ENCODE results near the gene FTO. TPM values are rescaled to one million over a fixed set of nuclear protein-coding genes. Genes with fewer than 3 reads are reported as not detected.
A peak's percentile ranks its signal among the peaks of the same experiment; 100 is the strongest.

FTO gene
- total and polyA plus RNA-seq, 2 of the 13 experiments (the other 11 are each of a cell fraction or from before 2014, with no cell fraction given) = 41.6 to 55.8 TPM

- TF ChIP-seq AHDC1 (CRISPR knock-in tag; IDR thresholded peaks at IDR 0.05; ENCODE audit: borderline replicate concordance) (no peak), ZFP90 (CRISPR knock-in tag; IDR thresholded peaks at IDR 0.05; ENCODE audit: borderline replicate concordance) (no peak), RFX1 (IDR thresholded peaks at IDR 0.05) (no peak), ZNF629 (CRISPR knock-in tag; conservative IDR thresholded peaks at IDR 0.05) (no peak), BATF2 (CRISPR knock-in tag; IDR thresholded peaks at IDR 0.05) (no peak), AKAP8 (CRISPR knock-in tag; IDR thresholded peaks at IDR 0.05) (no peak), MTF1 (CRISPR knock-in tag; IDR thresholded peaks at IDR 0.05) (no peak), NFIB (CRISPR knock-in tag; IDR thresholded peaks at IDR 0.05; ENCODE audit: borderline replicate concordance) (no peak), ZNF776 (CRISPR knock-in tag; IDR thresholded peaks at IDR 0.05) (no peak), LBX2 (CRISPR knock-in tag; IDR thresholded peaks at IDR 0.05; ENCODE audit: borderline replicate concordance) (no peak), CEBPG (CRISPR knock-in tag; IDR thresholded peaks at IDR 0.05) (no peak), MEIS1 (CRISPR knock-in tag; IDR thresholded peaks at IDR 0.05; ENCODE audit: borderline replicate concordance) (no peak), CCAR2 (optimal IDR thresholded peaks at IDR 0.05; ENCODE audit: low read depth, low read length) (no peak), THAP9 (CRISPR knock-in tag; IDR thresholded peaks at IDR 0.05; ENCODE audit: borderline replicate concordance) (no peak), ELK4 (CRISPR knock-in tag; IDR thresholded peaks at IDR 0.05; ENCODE audit: borderline replicate concordance) (no peak), ZNF547 (CRISPR knock-in tag; IDR thresholded peaks at IDR 0.05) (no peak), MED13 (CRISPR knock-in tag; IDR thresholded peaks at IDR 0.05) (no peak), KLF16 (CRISPR knock-in tag; IDR thresholded peaks at IDR 0.05) (0 out of 4 replicates have a peak, but pooled peaks of 1 of the 2 experiments have one; percentile 22)
- TF ChIP-seq, protein P1, sequence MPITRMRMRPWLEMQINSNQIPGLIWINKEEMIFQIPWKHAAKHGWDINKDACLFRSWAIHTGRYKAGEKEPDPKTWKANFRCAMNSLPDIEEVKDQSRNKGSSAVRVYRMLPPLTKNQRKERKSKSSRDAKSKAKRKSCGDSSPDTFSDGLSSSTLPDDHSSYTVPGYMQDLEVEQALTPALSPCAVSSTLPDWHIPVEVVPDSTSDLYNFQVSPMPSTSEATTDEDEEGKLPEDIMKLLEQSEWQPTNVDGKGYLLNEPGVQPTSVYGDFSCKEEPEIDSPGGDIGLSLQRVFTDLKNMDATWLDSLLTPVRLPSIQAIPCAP (CRISPR knock-in tag; IDR thresholded peaks at IDR 0.05; ENCODE audit: low read depth) = no peak
Measured at GRCh38 chr16:53743149-53743566, 39.2 kb downstream of the FTO start (continued).
